Tibial artery (tissue), 4 donors: Measurements from ENCODE around the gene PRSS50.

Experiments
- DNase-seq, 2 donors: peaks; one replicate each; pipeline ENCODE4 v3.0.0-alpha.2; 2019
- H3K27ac ChIP-seq, 2 donors: fragments of 200-600 bp; sonication (generic) in 1 of 2; 1 replicate in 1 of 2; 2 replicates in 1 of 2; pipeline ENCODE4 v1.5.1; 2018 to 2019; ENCODE audit warnings: mild to moderate bottlenecking in 1 of 2
- H3K27me3 ChIP-seq, 2 donors: fragments of 200-600 bp; sonication (generic) in 1 of 2; one replicate each; pipeline versions ENCODE4 v1.5.1 to v1.6.0; 2016 to 2019
- H3K36me3 ChIP-seq, 3 donors: fragments of 200-600 bp; sonication (generic) in 2 of 3; one replicate each; pipeline ENCODE4 v1.5.1; 2016 to 2019; ENCODE audit warnings: mild to moderate bottlenecking in 2 of 3
- H3K4me1 ChIP-seq, 4 donors: fragments of 200-600 bp; sonication (generic) in 2 of 4; 1 replicate in 3 of 4; 2 replicates in 1 of 4; pipeline ENCODE4 v1.5.1; 2016 to 2019
- H3K4me3 ChIP-seq, 2 donors: fragments of 200-600 bp; sonication (generic) in 1 of 2; 1 replicate in 1 of 2; 2 replicates in 1 of 2; pipeline ENCODE4 v1.5.1; 2018 to 2019; ENCODE audit warnings: mild to moderate bottlenecking in 2 of 2
- H3K9me3 ChIP-seq, 3 donors: fragments of 200-600 bp; sonication (generic) in 1 of 3; one replicate each; pipeline ENCODE4 v1.5.1; 2016 to 2019
- CTCF ChIP-seq, 2 experiments: fragments of 200-600 bp in 1 of 2; fragments of 450-650 bp in 1 of 2; IDR thresholded peaks; one replicate each; pipeline ENCODE4 v1.5.1; 2017 to 2019; ENCODE audit warnings: antibody characterized with exemption in 2 of 2, mild to moderate bottlenecking in 1 of 2, moderate library complexity in 1 of 2
- intact Hi-C: fragments of 100-400 bp; cut with DNase I; formaldehyde crosslinking; loops from one replicate; pipeline ENCODE4 v1.15.0; 2023; ENCODE audit warnings: low total_unique reads

PRSS50 gene

GRCh38 chr3:46713050-46713897 lies 4.4 kb downstream of the PRSS50 start:
- Histone ChIP-seq H3K4me3 (no peak overlapping the region), H3K9me3 (no peaks in the 10 kb centered on the region), H3K4me1 (peaks cover 0 to 6% (median 0%) of the 10 kb centered on the region in 4 donors), H3K27me3 (peaks cover 0 to 16% of the 10 kb centered on the region in 2 donors), H3K27ac (no peak overlapping the region), H3K36me3 (no peaks in the 10 kb centered on the region)
- TF ChIP-seq CTCF (IDR thresholded peaks at IDR 0.05) = no peak
- intact Hi-C loops = loop anchor here (10.0 kb wide), 1 partner anchor 122 kb away; no protein-coding TSS in a partner anchor
- peak in 1 of 2 donors; percentile 44 for DNase-seq

GRCh38 chr3:46712191-46713049 lies 5.2 kb downstream of the PRSS50 start:
- peak in 1 of 2 donors; percentile 42 for DNase-seq
- H3K36me3 ChIP-seq = no peaks in the 10 kb centered on the region
- intact Hi-C loops = loop anchor here (10.0 kb wide), 1 partner anchor 122 kb away; no protein-coding TSS in a partner anchor
- H3K4me1 ChIP-seq = no peaks in the 10 kb centered on the region
- no peak overlapping the region for H3K4me3 ChIP-seq
- TF ChIP-seq CTCF (IDR thresholded peaks at IDR 0.05) = no peak
- H3K27ac ChIP-seq = no peak overlapping the region
- peaks cover 0 to 8% of the 10 kb centered on the region in 2 donors for H3K27me3 ChIP-seq
- H3K9me3 ChIP-seq = no peaks in the 10 kb centered on the region

- Histone ChIP-seq H3K27me3 (peaks cover 0 to 2% of the 10 kb centered on the region in 2 donors), H3K27ac (no peak overlapping the region), H3K9me3 (no peaks in the 10 kb centered on the region), H3K36me3 (no peaks in the 10 kb centered on the region), H3K4me3 (no peak overlapping the region), H3K4me1 (no peaks in the 10 kb centered on the region)
- DNase-seq = no peak
- intact Hi-C loops = loop anchor here (10.0 kb wide), 1 partner anchor 123 kb away; no protein-coding TSS in a partner anchor
- no peak for TF ChIP-seq CTCF (IDR thresholded peaks at IDR 0.05)
These were observed 5.9 kb downstream of the PRSS50 start for GRCh38 chr3:46711760-46712159.

- DNase-seq = no peak
- Histone ChIP-seq H3K27me3 (peaks cover 0 to 2% of the 10 kb centered on the region in 2 donors), H3K4me3 (no peak overlapping the region), H3K36me3 (no peaks in the 10 kb centered on the region), H3K9me3 (no peaks in the 10 kb centered on the region), H3K27ac (no peak overlapping the region), H3K4me1 (no peaks in the 10 kb centered on the region)
- intact Hi-C loops = loop anchor here (10.0 kb wide), 1 partner anchor 123 kb away; no protein-coding TSS in a partner anchor
- TF ChIP-seq CTCF (IDR thresholded peaks at IDR 0.05) = no peak
These were observed 6.4 kb downstream of the PRSS50 start for GRCh38 chr3:46711305-46711704.

GRCh38 chr3:46710671-46711295 lies 6.9 kb downstream of the PRSS50 start:
- intact Hi-C loops = loop anchor here (10.0 kb wide), 1 partner anchor 124 kb away; no protein-coding TSS in a partner anchor
- Histone ChIP-seq H3K4me3 (no peak overlapping the region), H3K27ac (no peak overlapping the region), H3K27me3 (peaks cover 0 to 2% of the 10 kb centered on the region in 2 donors), H3K36me3 (no peaks in the 10 kb centered on the region), H3K4me1 (no peaks in the 10 kb centered on the region), H3K9me3 (no peaks in the 10 kb centered on the region)
- TF ChIP-seq CTCF (IDR thresholded peaks at IDR 0.05) = no peak
- peak in 1 of 2 donors; percentile 49 for DNase-seq
